GM12892 (cell line): ENCODE results near the gene LRRC8B.

ENCODE experiments used
- POLR2A ChIP-seq: IDR thresholded peaks from 2 replicates; pipeline ENCODE4 v1.6.1; 2011; ENCODE audit warnings: low read depth, low read length, control low read depth
- POLR2AphosphoS5 ChIP-seq: IDR thresholded peaks from 2 replicates; pipeline ENCODE4 v1.6.1; 2011; ENCODE audit warnings: low read depth, low read length, control low read depth
- TAF1 ChIP-seq: IDR thresholded peaks from 2 replicates; pipeline ENCODE4 v1.6.1; 2011; ENCODE audit warnings: low read depth, mild to moderate bottlenecking, control low read depth, low read length, borderline replicate concordance

- TF ChIP-seq POLR2A (no peak), TAF1 (no peak), POLR2AphosphoS5 (no peak)
Measured at GRCh38 chr1:89590341-89591080, 65.9 kb downstream of the LRRC8B start.
